ENCODE data around the gene RUBCN. TPM values are rescaled to one million over a fixed set of nuclear protein-coding genes. Genes with fewer than 3 reads are reported as not detected.
"Not testable (repeated sequence)": the region's sequence is repeated elsewhere in the genome, so short reads cannot be mapped to it uniquely, and the experiment has no call there.

RUBCN gene
- total RNA-seq, 1 donor from 2014 or later = 28.2 TPM

DNA sequence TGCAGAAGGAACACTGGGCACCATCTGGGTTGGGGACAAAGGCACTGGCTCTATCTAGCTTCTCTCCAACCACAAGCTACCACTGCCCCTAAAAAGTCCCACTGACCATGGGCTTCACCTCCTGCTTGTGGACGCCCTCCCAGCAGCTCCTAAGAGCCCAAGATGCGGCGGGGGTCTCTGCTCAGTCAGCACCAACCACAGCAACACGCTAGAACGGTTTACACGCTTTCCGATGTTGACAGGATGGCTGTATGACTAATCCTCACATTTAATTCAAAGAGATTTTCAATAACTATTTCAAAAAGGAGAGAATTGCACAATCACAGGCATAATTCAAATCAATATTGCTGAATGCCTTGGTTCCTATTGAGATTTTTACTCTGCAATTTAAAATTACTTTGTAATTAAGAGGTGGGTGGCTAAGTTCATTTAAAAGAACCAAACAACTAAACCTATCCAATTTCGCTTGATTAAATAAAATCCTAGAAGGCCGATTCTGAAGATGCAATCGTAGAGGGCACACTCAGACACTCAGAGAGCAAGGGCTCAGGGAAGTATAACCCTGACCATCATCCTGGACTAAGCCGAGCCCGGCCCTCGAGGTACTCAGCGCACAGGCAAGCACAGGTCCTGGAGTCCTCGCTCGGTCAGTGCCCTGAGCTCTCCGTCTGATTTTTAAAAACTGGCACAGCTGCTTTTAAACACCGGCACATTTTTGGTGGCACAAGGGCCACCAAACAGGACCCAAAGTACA lies 110.1 kb downstream of the RUBCN start:
- not testable (repeated sequence) for H3K27me3 ChIP-seq (ENCODE audit: insufficient read depth, low read length); DNase-seq (ENCODE audit: low read depth); H4K20me1 ChIP-seq (ENCODE audit: insufficient read depth, low read length); FAIRE-seq; H3K4me1 ChIP-seq (ENCODE audit: insufficient read depth, low read length); H3K9me3 ChIP-seq (ENCODE audit: insufficient read depth, low read depth, low read length); H3K27me3 Mint-ChIP-seq (ENCODE audit: low read depth, unreplicated experiment); H3K36me3 ChIP-seq (ENCODE audit: insufficient read depth, low read length); H3K9me3 Mint-ChIP-seq (ENCODE audit: unreplicated experiment); H3K27ac ChIP-seq (ENCODE audit: low read depth, low read length); H3K4me1 Mint-ChIP-seq (ENCODE audit: low read depth, unreplicated experiment); H3K36me3 Mint-ChIP-seq (ENCODE audit: low read depth, unreplicated experiment); H2AFZ ChIP-seq (ENCODE audit: low read depth, low read length)
- peak overlapping the region; percentile 57 for H3K4me3 ChIP-seq (ENCODE audit: insufficient read depth, low read depth, low read length)
- peak overlapping the region; percentile 91 for H3K4me3 Mint-ChIP-seq (ENCODE audit: unreplicated experiment)
- H3K27ac Mint-ChIP-seq (ENCODE audit: unreplicated experiment) = peak overlapping the region; percentile 62
- peak overlapping the region; percentile 78 for H3K4me2 ChIP-seq (ENCODE audit: low read length)
- H3K9ac ChIP-seq (ENCODE audit: low read length) = peak overlapping the region; percentile 43
- H3K79me2 ChIP-seq (ENCODE audit: insufficient read depth, low read length) = peaks cover 12% of the 10 kb centered on the region

DNA sequence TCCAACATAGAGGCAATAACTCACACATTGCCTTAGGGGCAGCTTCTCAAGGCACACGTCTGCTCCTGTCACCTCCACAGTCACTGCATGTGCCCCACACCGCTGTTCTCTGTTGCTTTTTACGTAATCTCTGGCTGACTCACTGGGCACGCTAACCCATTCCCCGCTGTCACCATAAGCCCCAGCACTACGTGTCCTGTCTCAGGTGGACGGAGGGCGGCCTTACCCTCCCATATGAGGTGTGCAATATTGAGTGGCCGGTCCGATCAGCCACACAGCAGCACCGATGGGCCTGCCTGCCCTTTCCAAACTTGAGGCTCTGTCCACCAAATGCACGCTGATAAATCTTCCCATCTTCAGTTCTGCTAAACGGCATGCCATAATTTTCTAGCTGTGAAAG lies 115.2 kb downstream of the RUBCN start:
- H3K36me3 ChIP-seq (ENCODE audit: insufficient read depth, low read length) = peaks cover 17% of the 10 kb centered on the region
- H3K79me2 ChIP-seq (ENCODE audit: insufficient read depth, low read length) = peaks cover 12% of the 10 kb centered on the region
- not testable (repeated sequence) for H3K27me3 ChIP-seq (ENCODE audit: insufficient read depth, low read length); H3K27me3 Mint-ChIP-seq (ENCODE audit: low read depth, unreplicated experiment); H3K9me3 ChIP-seq (ENCODE audit: insufficient read depth, low read depth, low read length); DNase-seq (ENCODE audit: low read depth); H3K4me1 ChIP-seq (ENCODE audit: insufficient read depth, low read length); H3K4me3 ChIP-seq (ENCODE audit: insufficient read depth, low read depth, low read length); H3K9ac ChIP-seq (ENCODE audit: low read length); H3K27ac ChIP-seq (ENCODE audit: low read depth, low read length); FAIRE-seq; H3K4me3 Mint-ChIP-seq (ENCODE audit: unreplicated experiment); H3K27ac Mint-ChIP-seq (ENCODE audit: unreplicated experiment); H3K4me2 ChIP-seq (ENCODE audit: low read length); H4K20me1 ChIP-seq (ENCODE audit: insufficient read depth, low read length); H3K4me1 Mint-ChIP-seq (ENCODE audit: low read depth, unreplicated experiment); H3K9me3 Mint-ChIP-seq (ENCODE audit: unreplicated experiment); H2AFZ ChIP-seq (ENCODE audit: low read depth, low read length)
- H3K36me3 Mint-ChIP-seq (ENCODE audit: low read depth, unreplicated experiment) = peaks cover 18% of the 10 kb centered on the region

Other genes starting within 250 kb of the RUBCN start
- 0.96 and 1.5 TPM in 2 replicates for gene BDH1, start 180.9 kb downstream of the RUBCN start, total RNA-seq
- 82.8 and 89.1 TPM in 2 replicates for gene FYTTD1, start 13.0 kb upstream of the RUBCN start, total RNA-seq
- 42.1 and 49.6 TPM in 2 replicates for gene LRCH3, start 54.4 kb upstream of the RUBCN start, total RNA-seq
- 1,013 and 1,031 TPM in 2 replicates for gene RPL35A, start 213.3 kb upstream of the RUBCN start, total RNA-seq
- gene LMLN, start 223.3 kb upstream of the RUBCN start, total RNA-seq = 6.5 and 6.7 TPM in 2 replicates

Measured in astrocyte (in vitro differentiated cells and primary cell).